HG03066 (cell line): Measurements from ENCODE around the gene RHOD.

Experiments used
- ATAC-seq: cut with Tn5 transposase; IDR thresholded peaks from one replicate; pipeline ENCODE4 v1.9.1; 2021; ENCODE audit warnings: low read depth; ENCODE audit not compliant: unreplicated experiment

Gene RHOD

DNA sequence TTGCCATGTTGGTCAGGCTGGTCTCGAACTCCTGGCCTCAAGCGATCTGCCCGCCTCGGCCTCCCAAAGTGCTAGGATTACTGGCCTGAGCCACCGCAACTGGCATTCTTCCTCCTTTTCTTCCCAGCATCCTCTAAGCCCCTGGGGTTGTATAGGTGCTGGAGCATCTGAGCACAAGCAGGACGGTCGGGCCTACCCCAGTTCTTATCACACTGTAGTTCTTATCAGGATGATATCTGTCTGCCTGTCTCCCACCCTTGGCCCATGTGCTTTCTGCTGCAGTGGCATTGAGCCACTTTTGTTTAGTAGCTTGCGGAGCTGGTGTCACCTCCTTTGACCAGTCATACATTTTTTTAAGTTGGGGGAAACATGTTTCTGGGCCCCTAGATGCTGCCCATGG lies 1.9 kb downstream of the RHOD start:
- ATAC-seq = no peak

DNA sequence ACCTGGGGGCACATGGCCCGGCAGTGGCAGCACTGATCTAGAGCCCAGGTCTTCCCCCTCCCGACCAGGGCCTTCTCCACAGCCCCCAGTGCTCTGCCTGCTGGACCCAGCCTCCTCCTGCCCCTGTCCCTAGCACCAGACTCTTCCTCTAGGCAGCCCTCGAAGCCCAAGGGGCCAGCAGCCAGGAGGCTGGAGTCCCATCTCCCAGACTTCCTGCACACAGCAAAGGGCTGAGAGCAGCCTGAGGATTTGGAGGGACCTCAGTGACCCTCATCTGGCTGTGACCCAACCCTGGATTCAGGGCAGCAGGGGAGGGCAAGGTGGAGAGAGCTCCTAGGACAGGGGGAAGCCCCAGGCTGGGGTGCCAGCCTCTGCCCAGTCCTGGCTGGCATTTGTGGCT lies 3.0 kb downstream of the RHOD start:
- ATAC-seq = no peak

DNA sequence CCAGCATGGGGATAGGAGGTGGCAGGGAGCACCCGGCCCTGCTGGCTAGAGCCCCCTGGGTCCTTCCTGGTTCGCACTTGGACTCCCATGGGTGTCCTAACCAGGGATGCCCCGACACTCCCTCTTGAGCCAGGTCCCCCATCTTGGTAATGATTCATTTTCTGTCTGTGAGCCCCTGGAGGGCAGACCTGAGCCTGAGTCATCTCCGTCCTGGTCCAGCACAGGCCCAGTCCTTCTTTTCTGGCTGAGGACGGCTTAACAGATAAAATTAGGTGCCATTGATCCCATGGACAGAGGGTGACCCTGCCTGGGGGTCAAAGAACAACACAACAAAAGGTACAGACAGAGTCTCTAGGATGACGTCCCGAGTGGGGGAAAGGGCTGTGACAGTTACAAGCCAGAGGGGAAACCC lies 3.5 kb downstream of the RHOD start:
- ATAC-seq = no peak

DNA sequence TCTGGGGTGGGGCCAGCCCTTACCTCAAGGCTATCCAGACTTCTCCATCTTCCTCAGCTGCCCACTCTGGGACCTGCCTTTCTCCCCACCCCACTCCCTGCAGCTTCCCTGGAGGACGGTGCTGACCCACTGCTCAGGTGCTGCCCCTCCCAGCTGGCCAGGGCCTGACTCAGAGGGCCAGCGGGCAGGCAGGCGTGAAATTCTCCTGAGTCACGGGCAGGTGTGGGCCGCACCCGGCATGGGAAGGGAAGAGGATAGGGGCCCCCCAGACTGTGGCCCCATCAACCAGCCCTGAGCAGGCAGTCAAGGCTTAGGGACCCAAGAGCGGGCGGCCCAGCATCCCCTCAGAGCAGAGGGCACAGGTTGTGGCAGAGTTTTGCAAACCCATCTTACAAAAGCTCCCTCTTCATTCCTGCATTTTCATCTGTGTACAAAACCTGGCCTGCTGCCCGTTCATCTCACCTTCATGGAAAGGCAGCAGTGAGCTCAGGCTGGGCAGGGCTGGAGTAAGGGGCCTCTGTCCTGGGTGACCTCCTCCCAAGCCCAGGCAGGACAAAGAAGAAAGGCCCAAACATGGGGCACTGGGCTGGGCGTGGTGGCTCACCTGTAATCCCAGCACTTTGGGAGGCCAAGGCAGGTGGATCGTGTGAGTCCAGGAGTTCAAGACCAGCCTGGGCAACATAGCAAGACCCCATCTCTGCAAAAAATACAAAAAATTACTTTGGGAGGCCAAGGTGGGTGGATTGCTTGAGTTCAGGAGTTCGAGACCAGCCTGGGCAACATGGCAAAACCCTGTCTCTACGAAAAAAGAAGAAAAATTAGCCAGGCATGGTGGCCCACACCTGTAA lies 6.1 kb downstream of the RHOD start:
- no peak for ATAC-seq

DNA sequence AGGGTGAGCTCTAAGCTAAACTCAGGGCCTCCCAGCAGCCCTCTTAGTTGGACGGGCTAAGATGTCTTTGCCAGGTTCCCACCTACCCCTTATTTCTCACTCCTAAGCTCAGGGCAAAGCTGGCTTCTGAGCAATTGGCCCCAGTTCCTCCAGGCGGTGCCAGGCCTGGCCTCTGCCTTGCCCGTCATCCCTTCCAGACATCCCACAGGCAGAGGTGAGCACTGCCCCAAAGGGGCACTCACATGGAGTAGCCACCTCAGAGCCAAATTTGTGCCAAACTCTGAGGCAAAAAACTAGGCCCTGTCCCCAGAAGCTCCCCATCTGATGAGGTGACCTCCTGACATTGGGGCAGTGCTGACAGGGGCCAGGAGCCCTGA lies 9.7 kb downstream of the RHOD start:
- no peak for ATAC-seq

DNA sequence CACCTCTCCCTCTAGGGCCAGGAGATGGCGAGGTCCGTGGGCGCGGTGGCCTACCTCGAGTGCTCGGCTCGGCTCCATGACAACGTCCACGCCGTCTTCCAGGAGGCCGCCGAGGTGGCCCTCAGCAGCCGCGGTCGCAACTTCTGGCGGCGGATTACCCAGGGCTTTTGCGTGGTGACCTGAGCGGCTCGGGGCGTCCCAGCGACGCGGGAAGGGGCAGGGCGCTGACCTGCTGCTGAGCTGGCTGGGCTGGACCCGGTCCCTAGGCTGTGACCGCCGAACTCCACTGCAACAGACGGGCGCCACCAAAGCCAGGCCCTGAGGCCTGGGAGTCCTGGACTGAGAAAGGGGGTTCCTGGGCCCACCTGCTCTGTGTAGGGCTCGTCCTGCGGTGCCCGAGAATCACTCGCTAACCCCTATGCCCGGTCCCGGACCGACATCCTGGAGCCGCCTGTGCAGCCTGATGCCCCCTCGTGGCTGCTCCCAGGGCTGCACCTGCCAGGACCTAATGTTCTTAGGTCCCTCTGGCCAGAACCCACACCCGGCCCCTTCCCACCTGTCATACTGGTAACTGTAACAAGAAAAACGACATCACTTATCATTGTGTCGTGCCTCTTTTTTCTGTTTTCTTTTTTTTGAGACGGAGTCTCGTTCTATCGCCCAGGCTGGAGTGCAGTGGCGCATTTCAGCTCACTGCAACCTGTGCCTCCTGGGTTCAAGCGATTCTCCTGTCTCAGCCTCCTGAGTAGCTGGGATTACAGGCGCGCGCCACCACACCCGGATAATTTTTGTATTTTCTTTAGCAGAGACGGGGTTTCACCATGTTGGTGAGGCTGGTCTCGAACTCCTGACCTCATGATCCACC lies 15.0 kb downstream of the RHOD start:
- ATAC-seq = no peak

- ATAC-seq = no peak
Measured at GRCh38 chr11:67072295-67072694, 15.6 kb downstream of the RHOD start.

DNA sequence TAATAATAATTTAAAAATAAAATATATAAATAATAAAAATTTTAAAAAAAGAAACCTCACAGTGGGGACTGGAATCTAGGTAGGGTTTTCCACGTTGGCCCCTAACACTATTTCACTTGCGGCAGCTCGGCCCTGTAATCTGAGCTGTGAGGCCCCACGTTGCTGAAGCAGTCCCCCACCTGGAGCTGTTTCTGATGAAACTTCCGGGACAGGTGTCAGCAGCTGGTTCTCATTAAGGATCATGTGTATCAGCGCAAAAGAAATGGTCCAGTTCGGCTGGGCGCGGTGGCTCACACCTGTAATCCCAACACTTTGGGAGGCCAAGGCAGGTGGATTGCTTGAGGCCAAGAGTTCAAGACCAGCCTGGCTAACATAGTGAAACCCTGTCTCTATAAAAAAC lies 17.3 kb downstream of the RHOD start:
- no peak for ATAC-seq

DNA sequence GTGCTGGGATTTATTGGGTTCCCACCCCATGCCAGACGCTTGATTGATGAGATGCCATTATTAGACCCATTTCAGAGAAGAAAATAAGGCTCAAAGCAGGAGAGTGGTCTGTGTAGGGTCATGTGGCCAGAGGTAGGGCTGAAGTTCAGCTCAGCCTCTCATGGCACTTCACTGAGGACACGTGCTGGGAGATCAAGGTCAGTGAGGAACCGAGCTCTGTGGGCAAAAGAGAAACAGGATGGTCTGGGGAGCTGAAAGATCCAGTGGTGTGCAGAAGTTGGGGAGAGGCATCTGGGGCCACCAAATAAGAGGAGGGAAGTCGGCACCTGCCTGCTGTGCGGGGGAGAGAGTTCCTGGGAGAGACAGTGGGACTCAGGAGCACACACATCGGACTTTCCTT lies 19.6 kb downstream of the RHOD start:
- no peak for ATAC-seq

DNA sequence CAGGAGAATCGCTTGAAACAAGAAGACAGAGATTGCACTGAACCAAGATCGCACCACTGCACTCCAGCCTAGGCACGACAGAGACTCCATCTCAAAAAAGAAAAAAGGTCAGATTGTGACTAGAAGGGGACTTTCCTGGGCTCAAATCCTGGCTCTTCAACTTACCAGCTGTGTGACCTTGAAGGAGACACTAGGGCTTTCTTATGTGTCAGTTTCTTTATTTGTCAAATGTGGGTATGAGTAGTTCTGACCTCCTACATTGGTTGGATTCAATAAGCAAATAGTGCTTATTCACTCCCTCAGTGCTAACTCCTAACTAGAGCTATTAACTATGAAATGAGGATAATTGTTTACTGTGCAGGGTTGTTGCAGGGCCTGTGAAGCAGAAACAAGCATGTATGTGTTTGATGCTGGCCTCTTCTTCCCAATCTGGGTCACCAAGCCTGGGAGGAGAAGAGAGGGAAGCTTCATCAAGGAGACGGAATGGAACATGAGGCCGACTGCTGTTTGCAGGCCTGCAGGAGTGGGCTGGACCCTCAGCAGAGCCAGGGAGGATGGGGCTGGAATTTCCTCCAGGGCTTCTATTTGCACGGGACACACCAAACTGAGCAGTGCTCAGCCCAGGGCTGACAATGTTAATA lies 22.5 kb downstream of the RHOD start:
- ATAC-seq = no peak

DNA sequence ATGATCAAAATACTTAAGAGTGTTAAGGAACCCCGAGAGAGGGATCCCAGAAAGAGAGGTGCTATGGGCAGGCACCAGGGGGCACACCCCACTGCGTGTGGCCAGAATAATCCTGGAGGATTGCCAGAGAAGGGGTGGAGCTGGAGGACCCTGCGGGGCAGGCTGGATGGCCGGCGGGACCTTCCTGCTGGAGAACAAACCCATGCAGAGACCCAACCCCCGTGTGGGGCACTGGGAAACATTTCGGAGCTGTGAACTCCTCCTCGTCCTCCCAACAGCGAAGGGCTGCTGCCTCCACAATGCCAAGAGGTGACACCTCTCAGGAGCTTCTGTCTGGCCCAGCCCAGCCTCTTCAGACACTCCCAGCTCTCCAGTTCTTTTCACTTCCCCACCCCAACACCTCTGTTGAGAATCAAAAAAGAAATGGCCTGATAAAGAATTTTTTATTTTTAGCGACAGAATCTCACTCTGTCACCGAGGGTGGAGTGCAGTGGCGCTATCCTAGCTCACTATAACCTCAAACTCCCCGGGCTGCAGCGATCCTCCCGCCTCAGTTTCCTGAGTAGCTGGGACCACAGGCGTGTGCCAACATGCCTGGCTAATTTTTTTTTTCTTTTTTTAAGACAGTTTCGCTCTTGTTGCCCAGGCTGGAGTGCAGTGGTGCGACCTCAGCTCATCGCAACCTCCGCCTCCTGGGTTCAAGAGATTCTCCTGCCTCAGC lies 25.6 kb downstream of the RHOD start:
- no peak for ATAC-seq

GRCh38 chr11:67083786-67084366 lies 27.2 kb downstream of the RHOD start:
- no peak for ATAC-seq

DNA sequence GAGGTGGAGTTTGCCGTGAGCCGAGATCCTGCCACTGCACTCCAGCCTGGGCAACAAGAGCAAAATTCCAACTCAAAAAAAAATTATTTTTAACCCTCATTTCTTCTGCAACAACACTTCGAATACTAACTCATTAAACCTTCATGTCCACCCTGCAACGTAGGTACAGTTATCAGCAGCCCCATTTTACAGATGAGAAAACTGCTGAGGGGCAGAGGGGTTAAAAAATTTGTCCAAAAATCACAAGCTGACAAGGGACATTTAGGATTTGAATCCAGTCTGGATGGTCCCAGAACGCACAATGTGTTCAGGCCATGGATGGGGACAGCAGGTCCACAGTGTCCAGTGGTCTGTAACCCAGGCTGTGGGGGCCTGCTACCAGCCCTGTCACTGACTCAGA lies 29.0 kb downstream of the RHOD start:
- no peak for ATAC-seq

DNA sequence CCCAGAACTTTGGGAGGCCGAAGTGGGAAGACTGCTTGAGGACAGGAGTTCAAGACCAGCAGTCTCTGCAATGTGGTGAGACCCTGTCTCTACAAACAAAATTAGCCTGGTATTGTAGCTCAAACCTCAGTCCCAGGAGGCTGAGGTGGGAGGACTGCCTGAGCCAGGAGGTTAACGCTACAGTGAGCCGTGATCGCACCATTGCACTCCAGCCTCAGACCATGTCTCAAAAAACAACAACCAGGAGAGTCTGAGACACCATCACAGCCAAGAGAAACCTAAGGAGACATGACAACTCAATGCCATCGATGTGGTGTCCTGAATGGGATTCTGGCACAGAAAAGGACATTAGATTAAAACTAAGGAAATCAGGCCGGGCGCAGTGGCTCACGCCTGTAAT lies 34.1 kb downstream of the RHOD start:
- ATAC-seq = no peak

GRCh38 chr11:67095214-67095507 lies 38.5 kb downstream of the RHOD start:
- no peak for ATAC-seq

- ATAC-seq = no peak
Measured at GRCh38 chr11:67098799-67099429, 42.3 kb downstream of the RHOD start.

- no peak for ATAC-seq
Measured at GRCh38 chr11:67099831-67100324, 43.2 kb downstream of the RHOD start.

DNA sequence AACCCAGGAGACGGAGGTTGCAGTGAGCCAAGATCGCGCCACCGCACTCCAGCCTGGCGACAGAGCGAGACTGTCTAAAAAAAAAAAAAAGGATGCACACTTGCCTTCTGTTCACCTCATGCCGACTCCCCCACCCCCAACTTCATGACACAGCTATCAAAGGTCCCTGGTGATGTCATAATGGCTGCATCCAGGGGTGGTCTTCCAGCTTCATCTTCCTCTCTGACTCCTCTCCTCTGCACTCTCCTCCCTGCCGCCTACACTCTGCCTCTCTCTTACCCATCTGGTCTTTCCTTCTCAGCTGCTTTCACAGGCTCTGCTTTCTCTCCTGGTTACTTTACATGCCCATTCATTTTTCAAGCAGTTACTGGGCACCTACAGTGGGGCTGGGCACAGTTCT lies 46.0 kb downstream of the RHOD start:
- ATAC-seq = no peak

GRCh38 chr11:67105964-67106363 lies 49.3 kb downstream of the RHOD start:
- no peak for ATAC-seq

DNA sequence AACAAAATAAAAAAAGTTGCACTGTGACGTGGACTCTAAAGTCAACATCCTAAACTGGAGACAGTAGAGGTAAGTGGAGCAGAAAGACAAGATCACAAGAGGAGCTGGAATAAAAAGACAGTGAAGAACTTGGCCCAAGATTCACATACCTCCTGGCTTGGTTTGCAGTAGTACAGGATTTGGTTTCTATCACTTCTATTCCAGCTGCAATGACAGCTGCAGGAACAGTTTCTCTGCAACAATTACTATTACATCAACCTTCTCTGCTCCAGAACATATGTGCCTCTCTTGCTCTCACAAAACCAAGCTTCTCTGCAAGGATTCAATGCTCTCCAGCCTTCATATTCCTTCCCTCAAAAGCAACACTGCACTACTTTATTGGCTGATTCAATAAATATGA lies 54.6 kb downstream of the RHOD start:
- ATAC-seq = no peak
